GM04504 (cell line): ENCODE data around the gene USP32.
"Not testable (repeated sequence)": the region's sequence is repeated elsewhere in the genome, so short reads cannot be mapped to it uniquely, and the experiment has no call there.

Experiments used
- DNase-seq: peaks from one replicate; pipeline ENCODE4 v3.0.0-alpha.2; 2012; ENCODE audit warnings: low read depth

USP32 gene

GRCh38 chr17:60372790-60373483 lies 19.0 kb downstream of the USP32 start:
- no peak for DNase-seq

GRCh38 chr17:60371818-60372510 lies 20.0 kb downstream of the USP32 start:
- no peak for DNase-seq

GRCh38 chr17:60371416-60371815 lies 20.5 kb downstream of the USP32 start:
- no peak for DNase-seq

GRCh38 chr17:60369727-60370126 lies 22.2 kb downstream of the USP32 start:
- DNase-seq: no peak

- no peak for DNase-seq
Observed at GRCh38 chr17:60363700-60364405, 28.1 kb downstream of the USP32 start.

- no peak for DNase-seq
Observed at GRCh38 chr17:60362329-60362728, 29.6 kb downstream of the USP32 start.

- DNase-seq: no peak
Observed at GRCh38 chr17:60361889-60362288, 30.0 kb downstream of the USP32 start.

GRCh38 chr17:60359415-60359814 lies 32.5 kb downstream of the USP32 start:
- DNase-seq: no peak

GRCh38 chr17:60358606-60359225 lies 33.2 kb downstream of the USP32 start:
- no peak for DNase-seq

- DNase-seq: no peak
Observed at GRCh38 chr17:60356940-60357339, 35.0 kb downstream of the USP32 start.

- DNase-seq: no peak
Observed at GRCh38 chr17:60355663-60356594, 36.0 kb downstream of the USP32 start.

- peak; percentile 61 for DNase-seq
Observed at GRCh38 chr17:60354223-60354622, 37.7 kb downstream of the USP32 start.

- no peak for DNase-seq
Observed at GRCh38 chr17:60353773-60354172, 38.2 kb downstream of the USP32 start.

- no peak for DNase-seq
Observed at GRCh38 chr17:60352569-60352968, 39.4 kb downstream of the USP32 start.

GRCh38 chr17:60352071-60352470 lies 39.9 kb downstream of the USP32 start:
- DNase-seq: no peak

- DNase-seq: no peak
Observed at GRCh38 chr17:60351012-60351695, 40.8 kb downstream of the USP32 start.

GRCh38 chr17:60348616-60349015 lies 43.3 kb downstream of the USP32 start:
- DNase-seq: no peak

GRCh38 chr17:60345233-60345632 lies 46.7 kb downstream of the USP32 start:
- no peak for DNase-seq

GRCh38 chr17:60342492-60342891 lies 49.4 kb downstream of the USP32 start:
- not testable (repeated sequence) for DNase-seq

- no peak for DNase-seq
Observed at GRCh38 chr17:60335289-60335688, 56.6 kb downstream of the USP32 start.

GRCh38 chr17:60333628-60334031 lies 58.3 kb downstream of the USP32 start:
- DNase-seq: no peak
